Upper lobe of left lung (tissue), 4 donors: ENCODE results near the gene MRTFB.

Experiments
- EP300 ChIP-seq, 4 donors: sonication (generic); formaldehyde crosslinking; IDR thresholded peaks; one replicate each; pipeline ENCODE4 v1.5.1; 2017; ENCODE audit warnings: antibody characterized with exemption in 4 of 4, control low read depth in 2 of 4
- POLR2A ChIP-seq, 4 donors: fragments of 450-650 bp; IDR thresholded peaks; one replicate each; pipeline ENCODE4 v1.5.1; 2016 to 2017; ENCODE audit warnings: antibody characterized with exemption in 4 of 4, mild to moderate bottlenecking in 2 of 4
- POLR2AphosphoS5 ChIP-seq, 2 donors: sonication (generic); formaldehyde crosslinking; IDR thresholded peaks; one replicate each; pipeline ENCODE4 v1.5.1; 2017; ENCODE audit warnings: antibody characterized with exemption in 2 of 2
- TF ChIP-seq, protein P1 (sequence below), 6 experiments: fragments of 450-650 bp in 4 of 6; fragments of 200-600 bp in 2 of 6; sonication (generic) in 2 of 6; IDR thresholded peaks; one replicate each; pipeline ENCODE4 v1.5.1; 2016 to 2019; ENCODE audit warnings: antibody characterized with exemption in 6 of 6

DNA sequence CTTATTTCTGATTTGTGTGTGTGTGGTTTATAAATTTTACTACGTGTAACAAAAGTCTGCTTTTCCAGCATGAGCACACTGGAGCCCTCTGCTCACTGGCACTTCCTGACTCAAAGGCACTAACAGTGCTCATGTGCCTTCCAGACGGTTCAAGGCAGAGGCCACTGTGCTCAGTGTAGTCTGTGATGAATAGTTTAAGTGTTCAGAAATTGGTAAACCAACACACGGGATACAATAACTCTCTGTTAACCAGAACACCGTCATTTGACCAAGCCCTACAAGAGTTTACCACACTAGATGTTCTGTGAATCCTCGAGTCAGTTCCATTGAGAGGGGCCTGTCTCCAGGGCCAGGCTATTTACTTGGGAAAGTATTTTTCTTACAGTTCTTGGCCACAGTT, 191.9 kb downstream of the MRTFB start:
- TF ChIP-seq, protein P1, sequence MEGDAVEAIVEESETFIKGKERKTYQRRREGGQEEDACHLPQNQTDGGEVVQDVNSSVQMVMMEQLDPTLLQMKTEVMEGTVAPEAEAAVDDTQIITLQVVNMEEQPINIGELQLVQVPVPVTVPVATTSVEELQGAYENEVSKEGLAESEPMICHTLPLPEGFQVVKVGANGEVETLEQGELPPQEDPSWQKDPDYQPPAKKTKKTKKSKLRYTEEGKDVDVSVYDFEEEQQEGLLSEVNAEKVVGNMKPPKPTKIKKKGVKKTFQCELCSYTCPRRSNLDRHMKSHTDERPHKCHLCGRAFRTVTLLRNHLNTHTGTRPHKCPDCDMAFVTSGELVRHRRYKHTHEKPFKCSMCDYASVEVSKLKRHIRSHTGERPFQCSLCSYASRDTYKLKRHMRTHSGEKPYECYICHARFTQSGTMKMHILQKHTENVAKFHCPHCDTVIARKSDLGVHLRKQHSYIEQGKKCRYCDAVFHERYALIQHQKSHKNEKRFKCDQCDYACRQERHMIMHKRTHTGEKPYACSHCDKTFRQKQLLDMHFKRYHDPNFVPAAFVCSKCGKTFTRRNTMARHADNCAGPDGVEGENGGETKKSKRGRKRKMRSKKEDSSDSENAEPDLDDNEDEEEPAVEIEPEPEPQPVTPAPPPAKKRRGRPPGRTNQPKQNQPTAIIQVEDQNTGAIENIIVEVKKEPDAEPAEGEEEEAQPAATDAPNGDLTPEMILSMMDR (IDR thresholded peaks at IDR 0.05): no peak
- no peak for TF ChIP-seq POLR2AphosphoS5 (IDR thresholded peaks at IDR 0.05)
- TF ChIP-seq POLR2A (IDR thresholded peaks at IDR 0.05): no peak
- no peak for TF ChIP-seq EP300 (IDR thresholded peaks at IDR 0.05)
